Dedifferentiated amniotic fluid mesenchymal stem cell (primary cell): Measurements from ENCODE around the gene SALL4.

Experiments
- DNase-seq: peaks from one replicate; pipeline ENCODE4 v3.0.0-alpha.2; 2016; ENCODE audit errors: extremely low spot score

Gene SALL4

DNA sequence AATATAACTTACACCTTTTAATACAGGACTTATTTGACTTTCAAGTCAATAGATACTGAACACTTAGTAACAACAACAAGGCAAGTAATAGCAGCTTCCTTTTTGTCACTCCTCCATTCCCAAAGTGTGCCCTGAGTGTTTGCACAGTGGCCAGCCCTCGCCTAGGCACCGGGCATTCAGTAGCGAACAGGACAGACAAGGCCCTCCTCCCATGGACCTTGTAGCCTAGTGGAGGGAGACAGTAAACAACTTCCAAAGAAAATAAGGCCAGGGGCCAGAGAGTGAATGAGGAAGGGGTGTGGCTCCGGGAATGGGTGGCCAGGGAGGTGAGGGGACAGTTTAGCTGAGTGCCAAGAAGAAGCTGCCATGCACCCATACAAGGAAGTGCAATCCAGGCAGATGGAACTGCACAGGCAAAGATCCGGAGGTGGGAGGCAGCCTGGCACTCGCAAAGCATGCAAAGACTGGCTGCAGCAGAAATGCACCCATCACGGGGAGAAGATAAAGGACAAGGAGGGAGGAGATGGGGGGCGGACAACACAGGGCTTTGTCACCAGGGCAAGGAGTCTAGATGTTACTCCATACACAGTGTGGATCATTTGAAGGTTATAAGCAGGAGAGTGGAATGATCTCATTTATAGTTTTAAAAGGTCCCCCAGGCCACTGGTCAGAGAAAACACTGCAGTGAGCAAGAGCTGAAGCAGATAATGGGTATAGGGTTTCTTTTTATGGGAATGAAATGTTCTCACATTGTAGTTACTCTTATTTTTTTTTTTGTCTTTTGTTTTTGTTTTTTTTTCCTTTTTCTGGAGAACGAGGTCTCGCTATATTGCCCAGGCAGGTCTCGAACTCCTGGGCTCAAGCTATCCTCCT is 66.4 kb downstream of the SALL4 start:
- DNase-seq, result no peak

- no peak for DNase-seq
Observed at GRCh38 chr20:51734876-51735720, 67.2 kb downstream of the SALL4 start.

DNA sequence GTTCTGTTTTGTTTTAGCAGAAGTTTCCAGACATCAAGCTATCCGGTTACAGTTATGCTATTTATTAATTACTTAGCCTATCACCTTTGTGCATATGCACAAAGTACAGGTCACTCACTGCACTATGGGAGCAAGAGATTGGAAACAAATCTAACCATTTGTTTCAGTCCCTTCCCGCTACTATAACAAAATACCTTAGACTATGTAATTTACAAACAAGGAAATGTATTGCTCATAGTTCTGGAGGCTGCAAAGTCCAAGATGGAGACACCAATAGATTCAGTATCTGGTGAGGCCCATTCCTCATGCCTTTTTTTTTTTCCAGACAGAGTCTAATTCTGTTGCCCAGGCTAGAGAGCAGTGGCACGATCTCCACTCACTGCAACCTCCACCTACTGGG is 69.3 kb downstream of the SALL4 start:
- no peak for DNase-seq
